ENCODE measurements around the gene CACNA1D.

CACNA1D gene

DNA sequence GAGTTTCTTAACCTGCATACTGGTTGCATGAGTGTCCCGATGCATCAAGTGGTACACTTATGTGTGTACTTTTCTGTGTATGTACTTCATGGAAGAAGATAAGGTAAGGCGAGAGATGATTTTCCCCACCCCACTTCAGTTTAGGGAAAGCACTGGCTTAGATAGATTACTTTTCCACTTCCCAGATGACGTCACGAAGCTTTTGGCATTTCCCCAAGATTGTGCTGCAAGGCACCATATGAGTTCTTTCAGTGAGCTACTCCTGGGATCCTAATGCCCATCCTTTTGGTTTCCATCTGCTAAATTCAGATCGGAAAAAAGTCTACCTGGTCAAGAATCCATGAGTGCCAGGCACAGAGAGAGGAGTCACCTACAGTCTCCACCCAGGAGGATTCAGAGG is 356.5 kb downstream of the CACNA1D start:
- TF ChIP-seq, protein P1, sequence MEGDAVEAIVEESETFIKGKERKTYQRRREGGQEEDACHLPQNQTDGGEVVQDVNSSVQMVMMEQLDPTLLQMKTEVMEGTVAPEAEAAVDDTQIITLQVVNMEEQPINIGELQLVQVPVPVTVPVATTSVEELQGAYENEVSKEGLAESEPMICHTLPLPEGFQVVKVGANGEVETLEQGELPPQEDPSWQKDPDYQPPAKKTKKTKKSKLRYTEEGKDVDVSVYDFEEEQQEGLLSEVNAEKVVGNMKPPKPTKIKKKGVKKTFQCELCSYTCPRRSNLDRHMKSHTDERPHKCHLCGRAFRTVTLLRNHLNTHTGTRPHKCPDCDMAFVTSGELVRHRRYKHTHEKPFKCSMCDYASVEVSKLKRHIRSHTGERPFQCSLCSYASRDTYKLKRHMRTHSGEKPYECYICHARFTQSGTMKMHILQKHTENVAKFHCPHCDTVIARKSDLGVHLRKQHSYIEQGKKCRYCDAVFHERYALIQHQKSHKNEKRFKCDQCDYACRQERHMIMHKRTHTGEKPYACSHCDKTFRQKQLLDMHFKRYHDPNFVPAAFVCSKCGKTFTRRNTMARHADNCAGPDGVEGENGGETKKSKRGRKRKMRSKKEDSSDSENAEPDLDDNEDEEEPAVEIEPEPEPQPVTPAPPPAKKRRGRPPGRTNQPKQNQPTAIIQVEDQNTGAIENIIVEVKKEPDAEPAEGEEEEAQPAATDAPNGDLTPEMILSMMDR (IDR thresholded peaks at IDR 0.05; ENCODE audit: insufficient read depth, missing control alignments), result no peak
- no peak for DNase-seq (ENCODE audit: insufficient read length, low spot score)
- FAIRE-seq, result no peak

DNA sequence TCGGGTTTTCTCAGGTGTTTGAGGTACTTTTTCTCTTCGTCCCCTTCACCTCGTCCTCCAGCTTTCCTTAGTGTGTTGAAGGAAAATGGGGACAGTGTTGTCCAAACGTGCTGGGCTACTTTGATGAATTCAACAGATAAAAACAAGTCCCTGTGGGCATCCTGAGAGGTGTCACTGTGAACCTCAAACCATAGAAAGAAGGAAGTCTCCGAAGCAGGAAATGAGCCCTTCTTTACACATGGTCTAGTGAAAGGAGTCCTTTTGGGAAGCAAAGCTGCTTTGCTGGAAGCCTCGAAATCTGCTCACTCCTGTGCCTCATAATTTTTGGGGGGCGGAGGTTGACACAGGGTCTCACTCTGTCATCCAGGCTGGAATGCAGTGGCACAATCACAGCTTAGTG is 362.6 kb downstream of the CACNA1D start:
- DNase-seq (ENCODE audit: insufficient read length, low spot score), result no peak
- TF ChIP-seq, protein P1 (IDR thresholded peaks at IDR 0.05; ENCODE audit: insufficient read depth, missing control alignments), result no peak
- FAIRE-seq, result no peak

GRCh38 chr3:53858096-53858741 is 363.8 kb downstream of the CACNA1D start:
- DNase-seq (ENCODE audit: insufficient read length, low spot score) (no peak), FAIRE-seq (no peak)
- TF ChIP-seq, protein P1 (IDR thresholded peaks at IDR 0.05; ENCODE audit: insufficient read depth, missing control alignments), result no peak

- no peak for FAIRE-seq
- TF ChIP-seq, protein P1 (IDR thresholded peaks at IDR 0.05; ENCODE audit: insufficient read depth, missing control alignments), result no peak
Measured at GRCh38 chr3:53859178-53859577, 364.8 kb downstream of the CACNA1D start.

GRCh38 chr3:53860196-53860595 is 365.8 kb downstream of the CACNA1D start:
- no peak for FAIRE-seq
- no peak for DNase-seq (ENCODE audit: insufficient read length, low spot score)
- TF ChIP-seq, protein P1 (IDR thresholded peaks at IDR 0.05; ENCODE audit: insufficient read depth, missing control alignments), result no peak

More at GRCh38 chr3:53859178-53859577, 364.8 kb downstream of the CACNA1D start:
- DNase-seq (ENCODE audit: insufficient read length, low spot score), result no peak

GRCh38 chr3:53862241-53862640 is 367.8 kb downstream of the CACNA1D start:
- FAIRE-seq (no peak), DNase-seq (ENCODE audit: insufficient read length, low spot score) (no peak)
- TF ChIP-seq, protein P1 (IDR thresholded peaks at IDR 0.05; ENCODE audit: insufficient read depth, missing control alignments), result no peak

- FAIRE-seq (no peak), DNase-seq (ENCODE audit: insufficient read length, low spot score) (no peak)
- TF ChIP-seq, protein P1 (IDR thresholded peaks at IDR 0.05; ENCODE audit: insufficient read depth, missing control alignments), result no peak
Measured at GRCh38 chr3:53863145-53863544, 368.7 kb downstream of the CACNA1D start.

Measured in D721Med (cell line).